H9 (cell line): ENCODE measurements around the gene ZBTB16. TPM values are rescaled to one million over a fixed set of nuclear protein-coding genes. Genes with fewer than 3 reads are reported as not detected.

Experiments used
- DNase-seq: peaks from one replicate; pipeline ENCODE4 v3.0.0-alpha.2; 2017
- H2AFZ ChIP-seq: one replicate; pipeline ENCODE4 v1.6.1; 2013; ENCODE audit warnings: mild to moderate bottlenecking, low read length, control low read depth, moderate library complexity
- H2AK5ac ChIP-seq: 2 replicates; pipeline ENCODE4 v1.6.1; 2013; ENCODE audit warnings: low read length, control low read depth, mixed read lengths; ENCODE audit not compliant: insufficient read length
- H2BK120ac ChIP-seq: one replicate; pipeline ENCODE4 v1.6.1; 2013; ENCODE audit warnings: low read depth, mild to moderate bottlenecking, low read length, control low read depth, inconsistent platforms; ENCODE audit not compliant: poor library complexity, severe bottlenecking
- H2BK12ac ChIP-seq: 2 replicates; pipeline ENCODE4 v1.6.1; 2013; ENCODE audit warnings: low read length, control low read depth, mixed read lengths, low read depth; ENCODE audit not compliant: insufficient read length
- H2BK15ac ChIP-seq: 2 replicates; pipeline ENCODE4 v1.6.1; 2013; ENCODE audit warnings: low read depth, low read length, control low read depth
- H2BK20ac ChIP-seq: one replicate; pipeline ENCODE4 v1.6.1; 2013; ENCODE audit warnings: low read depth, mild to moderate bottlenecking, low read length, control low read depth, inconsistent platforms; ENCODE audit not compliant: poor library complexity, severe bottlenecking
- H2BK5ac ChIP-seq: 2 replicates; pipeline ENCODE4 v1.6.1; 2013; ENCODE audit warnings: low read length, control low read depth, mixed read lengths; ENCODE audit not compliant: insufficient read length
- H3K14ac ChIP-seq: 2 replicates; pipeline ENCODE4 v1.6.1; 2013; ENCODE audit warnings: low read length, control low read depth; ENCODE audit not compliant: insufficient read depth
- H3K18ac ChIP-seq: 2 replicates; pipeline ENCODE4 v1.6.1; 2013; ENCODE audit warnings: low read depth, mild to moderate bottlenecking, mixed read lengths, low read length, control low read depth; ENCODE audit not compliant: insufficient read length
- H3K23ac ChIP-seq: 2 replicates; pipeline ENCODE4 v1.6.1; 2013; ENCODE audit warnings: low read length, control low read depth, mixed read lengths, low read depth; ENCODE audit not compliant: insufficient read length
- H3K23me2 ChIP-seq: 2 replicates; pipeline ENCODE4 v1.6.1; 2013; ENCODE audit warnings: low read depth, mild to moderate bottlenecking, mixed read lengths, low read length, control low read depth; ENCODE audit not compliant: insufficient read length, poor library complexity, severe bottlenecking
- H3K27ac ChIP-seq: 2 replicates; pipeline ENCODE4 v1.5.1; 2013; ENCODE audit warnings: low read length, control low read depth, mixed read lengths, low read depth; ENCODE audit not compliant: insufficient read length
- H3K27me3 ChIP-seq: 2 replicates; pipeline ENCODE4 v1.6.1; 2013; ENCODE audit warnings: low read length, control low read depth, inconsistent platforms; ENCODE audit not compliant: insufficient read depth
- H3K4ac ChIP-seq: 2 replicates; pipeline ENCODE4 v1.6.1; 2013; ENCODE audit warnings: low read depth, mild to moderate bottlenecking, control low read depth, inconsistent platforms, low read length, moderate library complexity
- H3K4me1 ChIP-seq: 2 replicates; pipeline ENCODE4 v1.6.1; 2013; ENCODE audit warnings: low read length, control low read depth, inconsistent platforms; ENCODE audit not compliant: insufficient read depth
- H3K4me2 ChIP-seq: 2 replicates; pipeline ENCODE4 v1.6.1; 2013; ENCODE audit warnings: low read length, control low read depth, mixed read lengths; ENCODE audit not compliant: insufficient read length, insufficient read depth
- H3K56ac ChIP-seq: 2 replicates; pipeline ENCODE4 v1.6.1; 2013; ENCODE audit warnings: low read depth, mild to moderate bottlenecking, mixed read lengths, low read length, control low read depth; ENCODE audit not compliant: insufficient read length
- H3K79me1 ChIP-seq: 2 replicates; pipeline ENCODE4 v1.6.1; 2013; ENCODE audit warnings: low read depth, mild to moderate bottlenecking, moderate library complexity, low read length, control low read depth, inconsistent platforms; ENCODE audit not compliant: insufficient read depth, poor library complexity, severe bottlenecking
- H3K79me2 ChIP-seq: 2 replicates; pipeline ENCODE4 v1.6.1; 2013; ENCODE audit warnings: low read length, control low read depth, inconsistent platforms; ENCODE audit not compliant: insufficient read depth
- H3K9ac ChIP-seq: 2 replicates; pipeline ENCODE4 v1.6.1; 2013; ENCODE audit warnings: low read length, control low read depth, mixed read lengths; ENCODE audit not compliant: insufficient read length; ENCODE audit errors: extremely low read depth
- H3K9me3 ChIP-seq: one replicate; pipeline ENCODE4 v1.6.1; 2013; ENCODE audit warnings: low read depth, low read length, inconsistent platforms; ENCODE audit not compliant: control insufficient read depth
- H3T11ph ChIP-seq: one replicate; pipeline ENCODE4 v1.6.1; 2013; ENCODE audit warnings: mild to moderate bottlenecking, low read length, control low read depth, inconsistent platforms
- H4K20me1 ChIP-seq: one replicate; pipeline ENCODE4 v1.6.1; 2013; ENCODE audit not compliant: control insufficient read depth, insufficient read length, insufficient read depth
- H4K5ac ChIP-seq: 2 replicates; pipeline ENCODE4 v1.6.1; 2013; ENCODE audit warnings: low read depth, mild to moderate bottlenecking, mixed read lengths, low read length, control low read depth; ENCODE audit not compliant: insufficient read length
- H4K8ac ChIP-seq: replicated peaks from 2 replicates; pipeline ENCODE4 v1.6.1; 2013; ENCODE audit warnings: low read length, control low read depth, mixed read lengths, low read depth; ENCODE audit not compliant: insufficient read length
- H4K91ac ChIP-seq: 2 replicates; pipeline ENCODE4 v1.6.1; 2013; ENCODE audit warnings: low read depth, mild to moderate bottlenecking, moderate library complexity, mixed read lengths, low read length, control low read depth; ENCODE audit not compliant: insufficient read length
- H3K27ac Mint-ChIP-seq, 3 experiments: 2 replicates in 2 of 3; 3 replicates in 1 of 3; pipeline ENCODE4 v1.8.0; 2020 to 2021; ENCODE audit warnings: mixed read lengths in 3 of 3, mild to moderate bottlenecking in 1 of 3, moderate library complexity in 1 of 3
- H3K27me3 Mint-ChIP-seq: 2 replicates; pipeline ENCODE4 v1.8.0; 2021; ENCODE audit warnings: low read depth, mild to moderate bottlenecking, moderate library complexity, mixed read lengths
- H3K36me3 Mint-ChIP-seq, 3 experiments: 2 replicates in 2 of 3; 3 replicates in 1 of 3; pipeline ENCODE4 v1.8.0; 2020 to 2021; ENCODE audit warnings: low read depth in 3 of 3, mixed read lengths in 3 of 3; ENCODE audit not compliant: insufficient read depth in 1 of 3
- H3K4me1 Mint-ChIP-seq, 2 experiments: 2 replicates each; pipeline ENCODE4 v1.8.0; 2020; ENCODE audit warnings: mixed read lengths in 2 of 2
- H3K4me3 Mint-ChIP-seq, 2 experiments: 2 replicates in 1 of 2; 3 replicates in 1 of 2; pipeline ENCODE4 v1.8.0; 2020 to 2021; ENCODE audit warnings: mild to moderate bottlenecking in 2 of 2, mixed read lengths in 2 of 2, moderate library complexity in 1 of 2
- H3K9me3 Mint-ChIP-seq, 2 experiments: 2 replicates in 1 of 2; 3 replicates in 1 of 2; pipeline ENCODE4 v1.8.0; 2020; ENCODE audit warnings: mild to moderate bottlenecking in 2 of 2, mixed read lengths in 2 of 2, moderate library complexity in 1 of 2
- CTCF ChIP-seq: fragments of 200-600 bp; sonication (generic); conservative IDR thresholded peaks from 3 replicates; pipeline ENCODE4 v1.8.0; 2021; ENCODE audit warnings: antibody characterized with exemption, mild to moderate bottlenecking
- WGBS: extraction: QIAGEN DNeasy Blood & Tissue Kit; methylation state at CpG from one replicate; pipeline ENCODE4 v1.1.7; 2013; ENCODE audit warnings: missing lambda C conversion rate, low lambda C conversion rate, mixed read lengths; ENCODE audit not compliant: insufficient read length; ENCODE audit errors: extremely low coverage; 5-methylcytosine and 5-hydroxymethylcytosine counted together
- total RNA-seq: library from RNA; stranded (reverse); gene quantifications from 2 replicates; pipeline ENCODE4 v1.2.1, GENCODE V29; 2021

The ZBTB16 gene
- total RNA-seq, 1 experiment from 2014 or later = not detected

DNA sequence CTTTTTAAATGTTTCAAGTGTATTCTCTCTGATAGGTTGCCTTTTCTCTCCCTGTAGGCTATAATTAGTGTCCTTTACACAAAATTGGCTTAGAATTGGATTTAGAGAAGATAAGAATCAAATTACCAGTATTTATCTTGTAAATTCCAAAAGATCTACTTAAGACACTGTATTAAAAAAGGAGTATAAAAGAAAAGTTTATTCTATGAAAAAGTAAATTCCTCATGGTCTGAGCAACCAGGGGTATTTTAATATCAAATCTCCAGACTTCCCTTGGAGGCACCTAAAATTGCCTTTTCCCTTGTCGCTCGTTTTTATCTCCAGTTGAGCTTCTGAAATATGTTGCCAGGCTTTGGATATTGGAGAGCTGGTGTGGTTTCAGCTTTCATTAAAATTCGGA lies 36.4 kb downstream of the ZBTB16 start:
- no peak overlapping the region for H2BK15ac ChIP-seq
- no peak for DNase-seq
- H2AK5ac ChIP-seq = no peak overlapping the region
- H3K4me3 Mint-ChIP-seq = no peak overlapping the region
- no peak overlapping the region for H3K27ac ChIP-seq
- H4K5ac ChIP-seq = no peak overlapping the region
- H4K91ac ChIP-seq = no peak overlapping the region
- no peaks in the 10 kb centered on the region for H4K20me1 ChIP-seq
- H3K27me3 Mint-ChIP-seq = peaks cover 9% of the 10 kb centered on the region
- H2AFZ ChIP-seq = no peak overlapping the region
- no peak overlapping the region for H2BK5ac ChIP-seq
- no peak overlapping the region for H4K8ac ChIP-seq
- no peaks in the 10 kb centered on the region for H3K36me3 Mint-ChIP-seq
- no peak overlapping the region for H3T11ph ChIP-seq
- no peak overlapping the region for H2BK12ac ChIP-seq
- H3K79me2 ChIP-seq = no peaks in the 10 kb centered on the region
- H3K4me1 Mint-ChIP-seq = peaks cover 9 to 17% of the 10 kb centered on the region in 2 experiments
- H3K4me2 ChIP-seq = no peak overlapping the region
- no peak overlapping the region for H3K18ac ChIP-seq
- H3K14ac ChIP-seq = no peak overlapping the region
- H3K27ac Mint-ChIP-seq = no peak overlapping the region
- no peak overlapping the region for H3K23ac ChIP-seq
- no peaks in the 10 kb centered on the region for H3K9me3 ChIP-seq
- H3K23me2 ChIP-seq = no peaks in the 10 kb centered on the region
- H3K4me1 ChIP-seq = no peaks in the 10 kb centered on the region; the same call in 1 of the 2 replicates
- no peak overlapping the region for H3K56ac ChIP-seq
- H3K4ac ChIP-seq = no peak overlapping the region
- H2BK120ac ChIP-seq = no peak overlapping the region
- WGBS = no CpG with 5 or more reads among the region's 3 CpGs
- no peak overlapping the region for H3K9ac ChIP-seq
- no peaks in the 10 kb centered on the region; a peak in 1 of 5 replicates for H3K9me3 Mint-ChIP-seq
- TF ChIP-seq CTCF = no peak
- H3K79me1 ChIP-seq = no peaks in the 10 kb centered on the region
- no peak overlapping the region for H2BK20ac ChIP-seq
- H3K27me3 ChIP-seq = no peaks in the 10 kb centered on the region
